ENCODE measurements around the gene JMJD4. TPM values are rescaled to one million over a fixed set of nuclear protein-coding genes. Genes with fewer than 3 reads are reported as not detected.

JMJD4 gene
- total RNA-seq: 18.2 and 20.7 TPM in 2 replicates
- long read RNA-seq, transcript JMJD4-201 (6 exons, 2,595 nt): major isoform, 21 of 26 reads
- long read RNA-seq, partial matches to known transcripts: 1 of 26 reads
- long read RNA-seq, other reads (novel, unspliced or antisense): 4 of 26 reads

- DNase-seq (ENCODE audit: extremely low spot score, unreplicated experiment): peak; percentile 98
- no peaks in the 10 kb centered on the region for H3K9me3 Mint-ChIP-seq (ENCODE audit: unreplicated experiment)
- peak within 1 kb of the TSS; percentile 47 for H3K27ac Mint-ChIP-seq (ENCODE audit: unreplicated experiment)
- TF ChIP-seq CTCF (IDR thresholded peaks at IDR 0.05): no peak
- peak within 1 kb of the TSS; percentile 84 for H3K4me3 Mint-ChIP-seq (ENCODE audit: unreplicated experiment)
- H3K4me1 Mint-ChIP-seq (ENCODE audit: unreplicated experiment): peaks cover 25% of the 10 kb centered on the region
- no peaks in the 10 kb centered on the region for H3K27me3 Mint-ChIP-seq (ENCODE audit: unreplicated experiment)
- peaks cover 10% of the 10 kb centered on the region for H3K36me3 Mint-ChIP-seq (ENCODE audit: unreplicated experiment)
Observed at GRCh38 chr1:227734856-227735538, at the start of gene JMJD4, which contains the start of gene SNAP47. JMJD4 (minus strand) TSS chr1:227735302; CDS start chr1:227735273, 29 bp downstream. SNAP47 (plus strand) TSS chr1:227735435; CDS start chr1:227747737, 12,302 bp downstream.

- Mint-ChIP-seq H3K27ac (ENCODE audit: unreplicated experiment) (no peak overlapping the region), H3K4me1 (ENCODE audit: unreplicated experiment) (peaks cover 7% of the 10 kb centered on the region), H3K36me3 (ENCODE audit: unreplicated experiment) (peaks cover 12% of the 10 kb centered on the region), H3K9me3 (ENCODE audit: unreplicated experiment) (no peaks in the 10 kb centered on the region), H3K4me3 (ENCODE audit: unreplicated experiment) (no peak overlapping the region), H3K27me3 (ENCODE audit: unreplicated experiment) (peaks cover 3% of the 10 kb centered on the region)
- DNase-seq (ENCODE audit: extremely low spot score, unreplicated experiment): peak; percentile 65
- no peak for TF ChIP-seq CTCF (IDR thresholded peaks at IDR 0.05)
Observed at GRCh38 chr1:227782226-227782625, 47.1 kb upstream of the JMJD4 start.

GRCh38 chr1:227781314-227781930 is 46.3 kb upstream of the JMJD4 start:
- Mint-ChIP-seq H3K27ac (ENCODE audit: unreplicated experiment) (no peak overlapping the region), H3K27me3 (ENCODE audit: unreplicated experiment) (peaks cover 3% of the 10 kb centered on the region), H3K36me3 (ENCODE audit: unreplicated experiment) (peaks cover 17% of the 10 kb centered on the region), H3K9me3 (ENCODE audit: unreplicated experiment) (no peaks in the 10 kb centered on the region), H3K4me1 (ENCODE audit: unreplicated experiment) (peaks cover 6% of the 10 kb centered on the region), H3K4me3 (ENCODE audit: unreplicated experiment) (no peak overlapping the region)
- TF ChIP-seq CTCF (IDR thresholded peaks at IDR 0.05): no peak
- DNase-seq (ENCODE audit: extremely low spot score, unreplicated experiment): peak; percentile 80

GRCh38 chr1:227780101-227781044 is 45.3 kb upstream of the JMJD4 start:
- H3K4me1 Mint-ChIP-seq (ENCODE audit: unreplicated experiment): peaks cover 6% of the 10 kb centered on the region
- no peak for TF ChIP-seq CTCF (IDR thresholded peaks at IDR 0.05)
- DNase-seq (ENCODE audit: extremely low spot score, unreplicated experiment): peak; percentile 76
- H3K4me3 Mint-ChIP-seq (ENCODE audit: unreplicated experiment): no peak overlapping the region
- no peaks in the 10 kb centered on the region for H3K9me3 Mint-ChIP-seq (ENCODE audit: unreplicated experiment)
- H3K36me3 Mint-ChIP-seq (ENCODE audit: unreplicated experiment): peaks cover 17% of the 10 kb centered on the region
- H3K27ac Mint-ChIP-seq (ENCODE audit: unreplicated experiment): no peak overlapping the region
- no peaks in the 10 kb centered on the region for H3K27me3 Mint-ChIP-seq (ENCODE audit: unreplicated experiment)

Measured in osteocyte (in vitro differentiated cells).